Bronchial epithelial cell (primary cell): ENCODE measurements around the gene CDC5L. TPM values are rescaled to one million over a fixed set of nuclear protein-coding genes. Genes with fewer than 3 reads are reported as not detected.
A peak's percentile ranks its signal among the peaks of the same experiment; 100 is the strongest.

Experiments
- DNase-seq: peaks from one replicate; pipeline ENCODE4 v3.0.0-alpha.2; 2010; ENCODE audit warnings: low read depth
- FAIRE-seq: peaks from 2 replicates; lab custom pipeline; 2011; peaks lifted over from hg19 to GRCh38; lab: Jason Lieb, UNC
- H3K27me3 ChIP-seq: 2 replicates; pipeline ENCODE4 v1.5.1; 2011; ENCODE audit warnings: low read length; ENCODE audit not compliant: control insufficient read depth, insufficient read depth
- H3K36me3 ChIP-seq: 2 replicates; pipeline ENCODE4 v1.5.1; 2011; ENCODE audit warnings: low read length; ENCODE audit not compliant: control insufficient read depth, insufficient read depth
- H3K4me3 ChIP-seq: 2 replicates; pipeline ENCODE4 v1.5.1; 2011; ENCODE audit warnings: mild to moderate bottlenecking, low read depth, low read length, control low read depth
- total RNA-seq: library from RNA; depleted of rRNA; stranded (reverse); fragments of >200 nt; gene quantifications from 2 replicates; pipeline ENCODE4 v1.2.1, GENCODE V29; 2014
- TF ChIP-seq, protein P1 (sequence below): IDR thresholded peaks from 2 replicates; pipeline ENCODE4 v1.5.1; 2011; ENCODE audit warnings: mild to moderate bottlenecking, moderate library complexity, low read length, control low read depth, inconsistent platforms; ENCODE audit not compliant: insufficient read depth, severe bottlenecking

CDC5L gene
- total RNA-seq, 1 donor from 2014 or later, result 16.8 TPM

DNA sequence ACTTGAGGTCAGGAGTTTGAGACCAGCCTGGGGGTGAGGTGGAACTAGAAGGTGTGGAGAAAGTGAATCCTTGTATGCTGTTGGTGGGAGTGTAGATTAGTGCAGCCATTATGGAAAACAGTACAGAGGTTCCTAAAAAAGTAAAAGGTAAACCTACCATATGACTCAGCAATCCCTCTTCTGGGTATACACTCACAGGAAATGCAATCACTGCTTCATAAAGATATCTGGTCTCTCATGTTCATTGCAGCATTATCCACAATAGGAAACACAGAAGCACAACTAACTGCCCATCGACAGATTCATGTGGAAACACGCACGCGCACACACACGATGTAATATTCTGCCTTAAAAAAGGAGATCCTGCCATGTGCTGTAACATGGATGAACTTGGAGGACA lies 66.7 kb downstream of the CDC5L start:
- no peaks in the 10 kb centered on the region for H3K36me3 ChIP-seq
- TF ChIP-seq, protein P1, sequence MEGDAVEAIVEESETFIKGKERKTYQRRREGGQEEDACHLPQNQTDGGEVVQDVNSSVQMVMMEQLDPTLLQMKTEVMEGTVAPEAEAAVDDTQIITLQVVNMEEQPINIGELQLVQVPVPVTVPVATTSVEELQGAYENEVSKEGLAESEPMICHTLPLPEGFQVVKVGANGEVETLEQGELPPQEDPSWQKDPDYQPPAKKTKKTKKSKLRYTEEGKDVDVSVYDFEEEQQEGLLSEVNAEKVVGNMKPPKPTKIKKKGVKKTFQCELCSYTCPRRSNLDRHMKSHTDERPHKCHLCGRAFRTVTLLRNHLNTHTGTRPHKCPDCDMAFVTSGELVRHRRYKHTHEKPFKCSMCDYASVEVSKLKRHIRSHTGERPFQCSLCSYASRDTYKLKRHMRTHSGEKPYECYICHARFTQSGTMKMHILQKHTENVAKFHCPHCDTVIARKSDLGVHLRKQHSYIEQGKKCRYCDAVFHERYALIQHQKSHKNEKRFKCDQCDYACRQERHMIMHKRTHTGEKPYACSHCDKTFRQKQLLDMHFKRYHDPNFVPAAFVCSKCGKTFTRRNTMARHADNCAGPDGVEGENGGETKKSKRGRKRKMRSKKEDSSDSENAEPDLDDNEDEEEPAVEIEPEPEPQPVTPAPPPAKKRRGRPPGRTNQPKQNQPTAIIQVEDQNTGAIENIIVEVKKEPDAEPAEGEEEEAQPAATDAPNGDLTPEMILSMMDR, result no peak
- H3K27me3 ChIP-seq, result no peaks in the 10 kb centered on the region
- peak; percentile 74 for DNase-seq
- FAIRE-seq, result peak; percentile 62
- H3K4me3 ChIP-seq, result no peak overlapping the region

DNA sequence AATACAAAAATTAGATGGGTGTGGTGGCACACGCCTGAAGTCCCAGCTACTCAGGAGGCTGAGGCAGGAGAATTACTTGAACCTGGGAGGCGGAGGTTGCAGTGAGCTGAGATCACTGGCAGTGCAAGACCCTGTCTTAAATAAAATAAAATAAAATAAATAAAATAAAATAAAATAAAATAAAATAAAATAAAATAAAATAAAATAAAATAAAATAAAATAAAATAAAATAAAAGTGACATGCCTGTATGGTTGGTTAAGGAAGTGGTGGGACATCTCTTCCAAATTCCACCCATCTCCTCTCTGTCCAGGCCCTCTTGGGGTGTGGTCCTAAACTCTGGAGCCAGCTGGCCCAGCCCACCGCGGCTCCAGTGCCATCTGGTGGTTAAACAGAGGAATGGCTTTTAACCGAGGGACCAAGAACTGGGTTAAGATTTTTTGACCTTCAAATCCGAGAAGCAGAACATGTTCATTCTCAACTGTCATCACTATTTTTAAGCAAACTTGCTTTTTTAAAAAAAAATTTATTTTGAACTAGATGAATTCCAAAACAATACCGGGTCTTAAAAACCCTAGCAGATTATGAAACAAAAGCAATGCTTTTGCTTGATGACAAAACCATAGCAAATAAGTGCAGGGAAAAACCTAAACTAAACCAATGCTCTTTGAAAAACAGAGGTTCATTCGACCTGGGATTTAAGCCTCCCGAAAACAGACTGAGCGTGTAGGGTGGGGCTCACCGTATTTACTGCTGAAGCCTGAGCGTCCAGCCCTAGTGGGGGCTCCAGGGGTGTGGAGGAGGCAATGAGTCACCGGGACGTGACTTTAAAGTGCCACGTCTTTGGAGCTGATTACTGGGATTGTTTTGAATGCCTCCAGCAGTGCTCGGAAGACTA lies 68.8 kb downstream of the CDC5L start:
- DNase-seq, result peak; percentile 42
- H3K4me3 ChIP-seq, result no peak overlapping the region
- no peaks in the 10 kb centered on the region for H3K27me3 ChIP-seq
- H3K36me3 ChIP-seq, result no peaks in the 10 kb centered on the region
- FAIRE-seq, result no peak
- TF ChIP-seq, protein P1, result peak; percentile 77

DNA sequence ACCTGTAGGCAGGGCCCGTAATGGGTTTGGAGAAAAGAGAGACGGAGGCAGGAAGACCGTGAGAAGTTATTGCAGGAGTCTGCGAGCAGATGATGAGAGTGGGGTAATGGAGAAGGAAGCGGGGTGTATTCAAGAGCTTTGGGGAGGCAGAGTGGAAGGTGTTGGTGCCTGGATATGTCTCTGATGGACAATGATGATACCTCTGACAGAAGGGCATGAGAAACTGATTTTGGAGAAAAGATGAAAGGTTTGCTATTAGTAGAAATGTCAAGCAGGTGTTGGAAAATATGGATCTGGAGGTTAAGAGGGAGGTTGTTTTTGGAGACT lies 69.4 kb downstream of the CDC5L start:
- DNase-seq, result no peak
- H3K36me3 ChIP-seq, result no peaks in the 10 kb centered on the region
- no peak for FAIRE-seq
- H3K4me3 ChIP-seq, result no peak overlapping the region
- TF ChIP-seq, protein P1, result no peak
- H3K27me3 ChIP-seq, result no peaks in the 10 kb centered on the region

DNA sequence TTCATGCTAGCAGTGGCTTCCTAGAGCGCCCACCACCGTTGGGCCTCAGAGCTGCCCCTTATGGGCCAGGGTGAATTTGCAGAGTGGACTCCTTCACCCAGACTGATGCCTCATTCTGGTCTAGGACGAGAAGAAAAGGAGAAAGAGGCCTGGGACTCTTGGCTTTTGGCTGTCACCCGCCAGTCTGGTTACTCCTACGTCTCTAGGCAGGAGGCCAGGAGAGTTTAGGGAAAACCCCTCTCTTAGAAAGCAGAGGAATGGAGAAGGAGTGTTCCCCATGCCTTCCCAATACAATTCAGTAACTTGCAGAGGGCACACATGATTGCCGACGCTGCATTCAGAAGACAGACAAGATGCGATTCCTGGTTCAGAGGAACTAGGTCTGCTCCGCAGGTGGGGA lies 70.1 kb downstream of the CDC5L start:
- TF ChIP-seq, protein P1, result no peak
- no peak for FAIRE-seq

DNA sequence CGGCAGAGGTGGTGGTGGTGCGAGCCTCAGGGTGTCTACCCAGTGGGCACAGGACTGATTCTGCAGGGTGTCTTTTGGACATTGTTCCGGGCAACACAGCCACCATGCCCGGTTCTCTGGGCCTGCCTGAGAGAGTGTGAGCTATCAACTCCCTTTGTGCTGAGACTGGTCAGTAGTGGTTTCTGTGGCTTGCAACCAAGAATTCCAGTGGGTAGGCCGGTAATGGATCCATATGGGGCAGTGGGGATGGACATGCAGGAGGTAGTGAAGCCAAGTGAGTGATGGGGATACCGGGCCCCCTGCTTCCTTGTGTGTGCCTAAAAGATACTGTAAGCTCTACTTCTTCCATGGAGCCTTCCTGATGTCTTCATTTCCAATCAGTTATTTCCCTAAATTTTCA lies 71.0 kb downstream of the CDC5L start:
- DNase-seq (no peak), FAIRE-seq (no peak)
- TF ChIP-seq, protein P1, result no peak
- no peaks in the 10 kb centered on the region for H3K27me3 ChIP-seq
- no peak overlapping the region for H3K4me3 ChIP-seq
- H3K36me3 ChIP-seq, result no peaks in the 10 kb centered on the region

More for the DNA sequence above, 70.1 kb downstream of the CDC5L start:
- no peaks in the 10 kb centered on the region for H3K36me3 ChIP-seq
- H3K4me3 ChIP-seq, result no peak overlapping the region
- H3K27me3 ChIP-seq, result no peaks in the 10 kb centered on the region
- DNase-seq, result no peak
